Mucosa of gallbladder (tissue), 1 donor: Measurements from ENCODE around the gene ATIC. TPM values are rescaled to one million over a fixed set of nuclear protein-coding genes. Genes with fewer than 3 reads are reported as not detected.
"Not testable (repeated sequence)": the region's sequence is repeated elsewhere in the genome, so short reads cannot be mapped to it uniquely, and the experiment has no call there.

ENCODE experiments used
- DNase-seq: peaks from one replicate; pipeline ENCODE4 v3.0.0-alpha.2; 2020; ENCODE audit warnings: low spot score
- total RNA-seq: library from RNA; stranded (reverse); gene quantifications from one replicate; pipeline ENCODE4 v1.2.1, GENCODE V29; 2021
- donor health status: DM: no; HTN: no; CAD: no.

Gene ATIC
- 62.8 TPM for total RNA-seq

DNA sequence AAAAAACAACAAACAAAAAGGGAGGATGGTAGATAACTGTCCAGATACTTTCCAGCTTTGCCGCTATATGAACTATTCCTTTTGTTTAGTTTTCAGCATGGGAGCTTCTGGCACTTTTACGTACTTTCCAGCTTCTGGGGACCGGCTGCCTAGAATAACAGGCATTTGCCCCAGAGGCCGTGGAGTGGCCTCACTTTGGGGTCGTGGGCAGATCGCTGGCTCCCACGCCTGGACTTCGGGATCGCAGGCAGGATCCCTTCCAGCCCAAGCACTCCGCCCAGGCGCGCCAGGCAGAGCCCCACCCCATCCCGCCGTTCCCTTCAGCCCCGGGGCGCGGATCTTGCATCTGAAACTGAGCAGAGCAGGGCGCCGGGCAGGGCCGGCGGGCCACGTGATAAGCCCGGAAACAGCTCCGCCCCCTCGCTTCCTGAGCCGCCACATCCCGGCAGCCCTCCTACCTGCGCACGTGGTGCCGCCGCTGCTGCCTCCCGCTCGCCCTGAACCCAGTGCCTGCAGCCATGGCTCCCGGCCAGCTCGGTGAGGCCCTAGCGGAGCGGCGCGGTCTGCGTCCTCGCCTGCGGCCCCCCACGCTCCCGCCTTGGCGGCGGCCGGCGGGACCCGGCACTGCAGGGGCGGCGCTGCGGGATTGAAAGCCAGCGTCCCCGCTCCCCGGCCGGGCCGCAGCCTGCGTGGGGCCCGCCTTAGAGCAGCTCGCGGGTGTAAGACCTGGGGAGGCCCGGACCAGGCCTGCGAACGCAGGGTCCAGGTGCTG, at the start of gene ATIC:
Gene ATIC (plus strand): TSS at position 435 of the 772 bp plus-strand sequence. CDS start 84 bp downstream, at position 519.
- peak; percentile 94 for DNase-seq

GRCh38 chr2:215262303-215262702, 49.6 kb upstream of the ATIC start:
- no peak for DNase-seq

DNA sequence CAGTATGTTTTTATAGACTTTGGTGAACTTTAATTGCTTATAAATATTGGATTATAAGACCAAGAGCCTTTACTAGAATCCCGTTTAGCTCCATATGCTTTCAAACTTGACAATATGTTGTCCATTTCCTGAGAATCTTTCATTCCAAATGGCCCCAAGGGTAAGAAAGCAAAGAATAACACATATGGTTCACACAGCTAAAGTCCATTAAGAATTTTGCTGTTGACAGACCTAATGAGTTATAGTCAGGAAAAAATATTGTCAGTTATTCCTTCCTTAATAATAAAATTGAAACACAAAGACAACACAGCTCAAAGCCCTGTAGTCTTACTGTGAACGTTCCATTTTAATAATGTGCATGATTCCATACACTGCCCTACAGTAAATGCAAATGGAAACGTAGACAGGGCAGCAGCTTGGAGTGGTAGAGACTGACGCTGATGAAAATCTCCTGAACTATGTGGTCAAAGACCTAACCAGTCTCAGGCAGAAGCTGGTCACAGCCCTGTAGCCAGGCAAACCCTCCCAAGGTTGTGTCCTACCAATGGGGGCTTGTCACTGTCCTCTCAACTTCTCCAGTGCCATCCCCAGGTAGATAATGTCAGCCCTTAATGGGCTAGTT, 49.0 kb upstream of the ATIC start:
- DNase-seq, result no peak

- no peak for DNase-seq
Measured at GRCh38 chr2:215264374-215264773, 47.5 kb upstream of the ATIC start.

GRCh38 chr2:215269397-215270117, 42.3 kb upstream of the ATIC start:
- peak; percentile 66 for DNase-seq

DNA sequence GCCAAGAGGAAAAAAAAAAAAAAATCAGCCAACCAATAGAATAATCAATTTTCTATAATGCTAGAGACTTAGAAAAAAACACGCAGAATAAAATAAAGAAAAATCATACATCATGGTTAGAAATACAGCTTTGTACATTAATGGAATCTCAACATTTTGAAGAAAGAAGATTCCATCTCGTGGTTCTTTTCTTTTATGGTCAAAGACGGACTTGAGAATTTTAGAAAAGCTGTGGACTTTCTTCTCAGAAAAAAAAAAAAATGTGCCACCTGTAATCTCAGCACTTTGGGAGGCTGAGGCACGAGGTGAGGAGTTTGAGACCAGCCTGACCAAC, 41.8 kb upstream of the ATIC start:
- no peak for DNase-seq

DNA sequence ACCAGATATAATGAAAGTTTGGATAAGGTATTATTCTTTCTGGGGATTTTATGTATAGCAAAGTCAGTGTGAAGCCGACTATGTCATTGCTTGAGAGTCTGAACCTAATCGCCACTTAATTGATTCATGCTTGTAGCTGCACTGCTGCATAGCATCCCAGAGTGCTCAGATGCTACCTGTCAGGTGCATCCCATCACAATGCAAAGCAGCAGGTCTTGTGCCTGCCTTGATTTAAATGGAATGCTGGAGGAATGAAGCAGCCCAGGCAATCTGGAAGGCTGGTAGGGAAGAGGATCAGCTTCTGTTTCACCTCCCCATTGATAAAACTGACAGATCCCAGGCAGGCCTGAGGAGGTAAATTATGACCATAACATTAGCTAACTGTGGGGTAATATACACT, 40.4 kb upstream of the ATIC start:
- no peak for DNase-seq

- DNase-seq, result no peak
Measured at GRCh38 chr2:215272918-215273317, 38.9 kb upstream of the ATIC start.

GRCh38 chr2:215274829-215275228, 37.0 kb upstream of the ATIC start:
- no peak for DNase-seq

DNA sequence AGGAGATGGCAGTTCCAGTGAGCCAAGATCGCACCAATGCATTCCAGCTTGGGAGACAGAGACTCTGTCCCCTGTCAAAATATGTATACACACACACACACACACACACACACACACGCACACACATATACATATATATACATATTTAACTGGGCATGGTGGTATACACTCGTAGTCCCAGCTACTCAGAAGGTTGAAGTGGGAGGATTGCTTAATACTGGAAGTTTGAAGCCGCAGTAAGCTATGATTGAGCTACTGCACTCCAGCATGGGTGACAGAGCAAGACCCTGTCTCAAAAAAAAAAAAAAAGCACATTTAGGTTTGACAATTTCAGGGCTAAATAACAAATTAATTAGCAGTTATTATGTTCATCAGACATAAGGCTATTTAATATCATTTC, 36.0 kb upstream of the ATIC start:
- no peak for DNase-seq

GRCh38 chr2:215277944-215278343, 33.9 kb upstream of the ATIC start:
- DNase-seq, result no peak

DNA sequence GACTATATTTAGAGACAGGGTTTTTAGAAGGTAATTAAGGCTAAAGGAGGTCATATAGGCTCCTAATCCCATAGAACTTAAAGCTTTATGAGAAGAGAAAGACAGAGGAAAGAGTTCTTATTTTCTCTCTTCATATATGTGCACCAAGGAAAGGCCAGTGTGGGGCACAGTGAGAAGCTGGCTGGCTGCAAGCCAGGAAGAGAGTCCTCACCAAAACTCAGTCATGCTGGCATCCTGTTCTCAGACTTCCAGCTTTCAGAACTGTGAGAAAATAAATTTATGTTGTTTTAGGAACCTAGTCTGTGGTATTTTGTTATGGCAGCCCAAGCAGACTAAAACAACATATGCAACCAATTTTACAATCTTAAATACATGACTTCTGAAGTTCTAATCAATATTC, 31.5 kb upstream of the ATIC start:
- no peak for DNase-seq

DNA sequence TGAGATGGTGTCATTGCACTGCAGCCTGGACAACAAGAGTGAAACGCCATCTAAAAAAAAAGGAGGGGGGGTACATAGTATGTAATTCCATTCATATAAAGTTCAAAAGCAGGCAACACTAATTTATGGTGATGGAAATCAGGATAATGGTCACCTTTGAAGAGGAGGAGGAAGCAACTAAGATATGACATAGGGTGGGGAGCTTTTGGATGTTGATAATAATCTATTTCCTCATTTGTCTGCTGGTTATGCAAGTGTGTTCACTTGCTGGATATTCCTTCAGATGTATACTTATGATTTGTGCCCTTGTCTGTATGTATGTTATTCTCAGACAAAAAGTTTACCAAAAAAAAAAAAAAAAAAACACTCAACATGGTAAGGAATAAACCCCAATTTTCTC, 28.6 kb upstream of the ATIC start:
- no peak for DNase-seq

DNA sequence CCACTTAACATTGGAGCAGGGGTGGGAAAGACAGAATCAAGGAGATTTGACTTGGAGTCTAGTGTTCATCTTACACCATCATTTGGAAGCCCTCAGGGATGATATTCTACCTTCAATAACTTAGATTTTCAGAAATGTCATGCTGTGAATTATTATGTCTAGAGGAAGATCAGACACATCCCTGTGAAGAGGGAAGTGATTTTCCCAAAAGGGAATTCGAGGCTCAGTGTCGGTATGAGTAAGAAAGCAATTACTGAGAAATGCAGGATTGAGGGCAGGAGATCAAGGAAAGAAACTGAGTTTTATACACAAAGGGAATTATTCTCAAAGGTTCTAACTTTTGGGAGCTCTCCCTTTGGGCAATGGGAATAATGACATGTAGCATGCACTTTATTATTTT, 25.6 kb upstream of the ATIC start:
- DNase-seq, result no peak

GRCh38 chr2:215288112-215288815, 23.6 kb upstream of the ATIC start:
- DNase-seq, result no peak

GRCh38 chr2:215290980-215291599, 20.8 kb upstream of the ATIC start:
- no peak for DNase-seq

DNA sequence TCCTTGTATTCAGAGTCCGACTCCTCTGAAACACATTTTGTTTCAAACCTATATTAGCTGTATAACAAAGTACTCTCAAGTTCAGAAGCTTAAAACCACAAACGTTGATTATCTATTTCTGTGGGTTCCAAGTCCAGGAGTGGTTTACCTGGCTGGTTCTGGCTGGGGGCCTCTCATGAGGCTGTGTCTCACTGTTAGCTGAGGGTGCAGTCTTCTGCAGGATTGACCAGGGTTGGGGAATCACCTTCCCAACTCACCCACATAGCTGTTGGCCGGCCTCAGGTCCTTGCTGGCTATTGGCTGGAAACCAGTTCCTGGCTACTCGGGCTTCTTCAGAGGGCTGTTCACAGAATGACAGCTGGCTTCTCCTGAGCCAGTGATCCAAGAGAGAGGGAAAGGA, 18.0 kb upstream of the ATIC start:
- no peak for DNase-seq

DNA sequence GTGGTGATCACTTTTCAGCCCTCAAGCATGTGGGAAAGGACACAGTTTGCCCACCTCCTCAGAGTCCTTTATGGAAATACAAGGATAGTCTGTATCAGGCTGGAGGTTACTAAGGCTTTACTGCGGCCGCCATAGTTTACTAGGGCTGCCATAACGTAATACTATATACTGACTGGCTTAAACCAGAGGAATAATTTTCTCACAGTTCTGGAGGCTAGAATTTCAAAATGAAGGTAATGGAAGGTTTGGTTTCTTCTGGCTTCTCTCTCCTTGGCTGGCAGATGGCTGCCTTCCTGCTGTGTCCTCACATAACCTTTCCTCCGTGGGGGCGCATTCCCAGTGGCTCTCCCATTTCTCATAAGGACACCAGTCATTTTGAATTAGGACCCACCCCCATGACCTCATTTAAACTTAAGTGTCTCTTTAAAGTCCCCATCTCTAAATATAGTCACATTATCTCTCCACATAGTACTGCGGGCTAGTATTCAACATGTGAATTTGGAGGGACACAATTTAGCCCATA, 12.5 kb upstream of the ATIC start:
- no peak for DNase-seq

DNA sequence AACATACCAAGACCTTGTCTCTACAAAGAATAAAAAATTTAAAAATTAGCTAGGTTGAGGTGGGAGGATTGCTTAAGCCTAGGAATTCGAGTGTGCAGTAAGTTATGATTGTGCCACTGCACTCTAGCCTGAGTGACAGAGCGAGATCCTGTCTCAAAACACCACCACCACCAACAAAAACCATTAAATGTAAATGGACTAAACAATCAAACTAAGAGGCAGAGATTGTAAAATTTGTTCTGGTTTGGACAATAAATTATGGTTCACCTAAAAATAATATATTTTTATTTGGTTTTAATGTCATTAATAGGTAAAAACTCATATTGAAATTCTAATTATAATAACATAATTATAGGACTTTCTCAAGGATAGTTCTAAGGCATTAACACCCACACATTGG, 9.9 kb upstream of the ATIC start:
- no peak for DNase-seq

DNA sequence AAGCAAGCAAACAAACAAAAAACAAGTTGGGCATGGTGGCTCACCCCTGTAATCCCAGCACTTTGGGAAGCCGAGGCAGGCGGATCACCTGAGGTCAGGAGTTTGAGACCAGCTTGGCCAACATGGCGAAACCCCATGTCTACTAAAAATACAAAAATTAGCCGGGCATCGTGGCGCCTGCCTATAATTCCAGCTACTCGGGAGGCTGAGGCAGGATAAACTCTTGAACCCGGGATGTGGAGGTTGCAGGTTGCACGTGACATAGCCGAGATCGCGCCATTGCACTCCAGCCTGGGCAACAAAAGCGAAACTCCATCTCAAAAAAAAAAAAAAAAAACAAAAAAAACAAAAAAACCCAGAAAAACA, 617 bp upstream of the ATIC start:
- not testable (repeated sequence) for DNase-seq

DNA sequence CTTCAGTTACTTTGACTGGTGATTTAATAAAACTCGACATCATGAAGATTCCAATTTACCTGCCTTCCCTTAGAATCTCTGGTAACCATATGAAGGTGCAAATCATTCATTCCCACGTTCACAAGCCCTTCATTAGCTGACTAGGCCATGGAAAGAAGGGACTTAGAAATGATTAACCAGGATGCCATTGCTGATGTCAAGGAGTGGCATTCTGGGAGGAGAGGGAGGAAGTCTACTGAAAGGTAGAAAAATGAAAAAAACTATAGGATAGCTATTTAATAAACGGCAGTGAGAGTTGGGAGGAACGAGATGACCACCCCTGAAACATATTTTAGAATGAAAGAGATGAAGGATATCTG, 1.4 kb downstream of the ATIC start:
- no peak for DNase-seq

GRCh38 chr2:215314896-215315295, 3.0 kb downstream of the ATIC start:
- DNase-seq, result no peak
